Measurements from ENCODE around the gene SLC22A5.

- TF ChIP-seq POLR2A (IDR thresholded peaks at IDR 0.05) (no peak), CTCF (IDR thresholded peaks at IDR 0.05) (no peak)
Observed at GRCh38 chr5:132365213-132365612, 4.3 kb upstream of the SLC22A5 start.

Data from Peyer's patch (tissue), 4 donors.